H7 (cell line): ENCODE results near the gene PRPF18. TPM values are rescaled to one million over a fixed set of nuclear protein-coding genes. Genes with fewer than 3 reads are reported as not detected.

Experiments
- DNase-seq: peaks from one replicate; pipeline ENCODE4 v3.0.0; 2012
- H3K27me3 ChIP-seq: 2 replicates; pipeline ENCODE4 v1.6.0; 2011; ENCODE audit warnings: mild to moderate bottlenecking, low read length; ENCODE audit not compliant: control insufficient read depth, insufficient read depth
- H3K36me3 ChIP-seq: replicated peaks from 2 replicates; pipeline ENCODE4 v1.5.1; 2011; ENCODE audit warnings: low read length; ENCODE audit not compliant: control insufficient read depth, insufficient read depth
- H3K4me3 ChIP-seq: 2 replicates; pipeline ENCODE4 v1.5.1; 2011; ENCODE audit warnings: low read depth, mild to moderate bottlenecking, control low read depth, low read length, moderate library complexity; ENCODE audit not compliant: insufficient read depth
- total RNA-seq: library from RNA; depleted of rRNA; stranded (reverse); fragments of >200 nt; shearing (Covaris generic); gene quantifications from 2 replicates; pipeline ENCODE4 v1.2.3, GENCODE V29; 2014

The PRPF18 gene
- total RNA-seq, 1 experiment from 2014 or later = 13.6 TPM

DNA sequence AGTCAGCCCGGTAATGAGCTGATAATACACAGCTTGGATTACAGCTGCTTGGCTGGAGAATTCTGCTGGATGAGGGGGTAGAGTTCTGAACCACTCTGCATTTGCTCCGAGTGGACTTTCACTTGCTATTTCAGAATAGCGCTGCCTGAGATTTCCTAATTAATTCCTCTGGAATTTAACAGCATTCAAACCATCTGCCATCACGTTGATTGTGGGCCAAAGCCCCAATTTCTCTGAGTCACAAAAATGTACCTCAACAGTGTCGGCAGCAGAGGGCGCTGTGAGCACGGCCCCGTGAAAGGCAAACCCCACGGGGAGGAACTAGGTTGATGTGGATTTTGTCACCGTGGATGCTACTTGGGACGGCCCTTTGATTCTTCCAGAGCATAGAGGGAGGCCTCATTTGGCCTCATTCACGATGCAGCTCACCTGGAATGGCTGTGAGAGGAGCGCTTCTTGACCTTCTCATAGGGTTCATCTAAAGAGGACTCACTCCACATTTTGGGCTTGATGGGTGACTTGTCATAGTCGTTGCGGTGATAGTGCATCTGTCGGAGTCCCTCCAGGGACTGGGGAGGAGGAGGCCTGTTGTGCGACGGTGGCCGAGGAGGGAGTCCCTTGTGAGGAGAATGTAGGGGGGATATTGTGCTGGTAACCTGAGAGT, 73.3 kb downstream of the PRPF18 start:
- H3K27me3 ChIP-seq = no peaks in the 10 kb centered on the region
- peaks cover 1% of the 10 kb centered on the region; the same call in 1 of the 2 replicates for H3K36me3 ChIP-seq
- peak; percentile 89 for DNase-seq
- H3K4me3 ChIP-seq = no peak overlapping the region

DNA sequence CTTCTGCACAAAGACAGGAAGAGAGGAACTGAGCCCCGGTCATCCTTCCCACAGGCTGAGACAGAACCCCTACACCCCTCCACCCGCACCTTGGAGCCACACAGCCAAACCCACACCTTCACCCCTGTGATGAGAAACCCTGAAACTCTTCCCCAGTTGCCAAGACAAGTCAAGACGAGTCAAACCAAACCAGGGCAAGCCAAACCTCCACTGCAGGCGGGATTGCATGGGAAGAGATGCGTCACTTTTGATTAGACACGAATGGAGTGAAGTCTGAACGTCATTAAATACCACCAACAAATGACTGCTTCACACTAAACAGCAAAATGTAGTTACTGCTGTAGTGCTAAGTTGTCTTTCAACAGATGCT, 73.8 kb downstream of the PRPF18 start:
- no peak overlapping the region for H3K4me3 ChIP-seq
- no peaks in the 10 kb centered on the region; the same call in 1 of the 2 replicates for H3K36me3 ChIP-seq
- DNase-seq = no peak
- no peaks in the 10 kb centered on the region for H3K27me3 ChIP-seq

DNA sequence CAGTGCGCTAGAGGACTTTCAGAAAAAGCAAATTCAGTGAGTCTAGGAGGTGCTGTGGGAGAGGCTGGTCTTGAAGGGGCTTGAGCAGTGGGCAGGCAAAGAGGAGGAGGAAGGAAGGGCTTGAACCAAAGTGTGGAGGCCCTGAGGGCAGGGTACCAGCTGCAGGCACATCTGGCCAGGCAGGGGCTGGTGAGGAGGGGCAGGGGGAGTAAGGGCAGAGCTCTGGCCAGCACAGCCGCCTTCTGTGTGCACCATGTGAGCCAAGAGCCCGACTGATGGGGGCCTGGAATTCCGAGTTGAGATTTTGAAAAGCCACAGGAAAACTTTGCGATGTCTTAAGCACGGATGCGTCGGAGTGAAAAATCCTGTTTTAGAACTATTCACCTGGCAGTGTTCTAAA, 74.5 kb downstream of the PRPF18 start:
- Histone ChIP-seq H3K27me3 (no peaks in the 10 kb centered on the region), H3K36me3 (no peaks in the 10 kb centered on the region), H3K4me3 (no peak overlapping the region)
- DNase-seq = no peak

DNA sequence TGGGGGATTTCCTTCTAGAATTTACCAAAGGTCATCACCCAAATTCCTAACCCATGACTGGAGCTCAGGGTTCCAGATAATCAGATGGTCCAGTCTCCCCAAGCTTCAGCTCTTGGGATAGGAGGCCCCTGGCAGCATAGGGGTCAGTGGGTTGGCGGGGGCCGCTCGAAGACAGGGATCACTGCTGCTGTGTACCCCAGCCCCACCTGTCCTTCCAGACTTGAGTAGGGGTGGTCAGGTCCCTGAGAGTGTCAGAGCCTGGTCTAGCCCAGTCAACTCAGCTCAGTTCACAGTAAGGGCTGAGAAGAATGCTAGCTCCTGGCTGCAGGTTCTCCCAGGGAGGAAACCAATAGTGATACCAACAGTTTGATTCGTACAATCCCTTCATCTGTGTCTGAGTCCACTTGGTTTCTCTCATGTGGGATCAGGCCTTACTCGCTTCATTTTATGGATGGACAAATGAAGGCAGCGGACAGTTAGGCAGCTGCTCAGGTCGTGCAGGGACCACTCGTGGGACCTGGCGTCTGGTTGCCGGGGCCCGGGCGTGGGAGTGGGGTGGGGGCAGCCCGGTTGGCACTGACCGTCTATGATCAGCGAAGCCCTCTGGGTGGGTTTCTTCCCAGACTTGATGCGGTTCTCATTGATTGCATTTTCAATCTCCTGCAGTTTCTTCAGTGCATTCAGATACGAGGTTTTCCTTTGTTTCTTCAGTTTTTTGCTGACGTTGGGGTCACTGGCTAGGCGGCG, 78.9 kb downstream of the PRPF18 start:
- no peak for DNase-seq
- H3K36me3 ChIP-seq = no peaks in the 10 kb centered on the region; the same call in 1 of the 2 replicates
- H3K4me3 ChIP-seq = no peak overlapping the region
- no peaks in the 10 kb centered on the region for H3K27me3 ChIP-seq

DNA sequence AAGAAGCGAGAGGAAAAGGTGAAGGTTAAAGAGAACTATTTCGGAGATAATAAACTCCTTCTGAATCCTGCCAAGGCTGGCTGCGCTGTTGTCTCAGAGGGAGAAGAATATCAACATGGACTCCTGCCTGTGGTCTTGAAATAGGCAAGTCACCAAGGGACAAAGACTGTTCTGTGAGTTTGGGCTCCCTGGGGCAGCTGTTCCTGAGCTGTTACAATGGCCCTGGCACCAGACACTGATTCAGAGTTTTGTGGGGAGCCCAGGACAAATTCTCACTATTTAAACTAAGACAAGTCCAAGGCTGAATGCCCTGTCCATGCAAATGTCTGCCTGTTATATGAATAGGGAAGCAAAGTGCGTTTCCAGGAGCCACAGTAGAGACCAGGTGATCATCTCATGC, 81.4 kb downstream of the PRPF18 start:
- Histone ChIP-seq H3K4me3 (no peak overlapping the region), H3K36me3 (no peaks in the 10 kb centered on the region; the same call in 1 of the 2 replicates)
- DNase-seq = no peak

DNA sequence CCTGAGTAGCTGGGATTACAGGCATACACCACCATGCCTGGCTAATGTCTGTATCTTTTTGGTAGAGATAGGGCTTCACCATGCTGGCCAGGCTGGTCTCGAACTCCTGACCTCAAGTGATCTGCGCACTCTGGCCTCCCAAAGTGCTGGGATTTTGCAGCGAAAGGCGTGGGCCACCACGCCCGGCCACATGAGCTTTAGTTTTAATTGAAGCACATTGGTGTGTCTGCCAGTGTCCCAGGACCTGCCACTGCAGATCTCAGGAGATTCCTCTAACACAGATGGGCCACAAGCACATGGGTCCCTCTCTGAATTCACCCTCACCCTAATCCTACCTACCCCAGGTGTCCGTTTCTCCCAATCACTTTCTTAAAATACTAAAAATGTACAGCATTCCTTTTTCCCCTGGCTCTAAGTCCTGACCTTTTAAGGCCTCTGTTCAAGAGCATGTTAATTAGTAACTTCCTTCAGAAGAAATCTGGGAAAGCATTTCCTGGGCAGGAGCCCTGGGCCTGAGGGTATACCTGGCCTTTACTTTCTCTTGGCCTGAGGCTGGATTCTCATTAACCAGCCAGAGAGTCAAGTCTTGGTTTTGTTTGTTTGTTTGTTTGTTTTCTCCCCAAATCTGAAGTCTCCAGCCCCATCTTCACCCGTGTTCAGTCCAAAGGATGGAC, 82.6 kb downstream of the PRPF18 start:
- H3K27me3 ChIP-seq = no peaks in the 10 kb centered on the region
- no peak overlapping the region for H3K4me3 ChIP-seq
- no peak for DNase-seq
- H3K36me3 ChIP-seq = no peaks in the 10 kb centered on the region; the same call in 1 of the 2 replicates

More for the DNA sequence above, 81.4 kb downstream of the PRPF18 start:
- no peaks in the 10 kb centered on the region for H3K27me3 ChIP-seq

DNA sequence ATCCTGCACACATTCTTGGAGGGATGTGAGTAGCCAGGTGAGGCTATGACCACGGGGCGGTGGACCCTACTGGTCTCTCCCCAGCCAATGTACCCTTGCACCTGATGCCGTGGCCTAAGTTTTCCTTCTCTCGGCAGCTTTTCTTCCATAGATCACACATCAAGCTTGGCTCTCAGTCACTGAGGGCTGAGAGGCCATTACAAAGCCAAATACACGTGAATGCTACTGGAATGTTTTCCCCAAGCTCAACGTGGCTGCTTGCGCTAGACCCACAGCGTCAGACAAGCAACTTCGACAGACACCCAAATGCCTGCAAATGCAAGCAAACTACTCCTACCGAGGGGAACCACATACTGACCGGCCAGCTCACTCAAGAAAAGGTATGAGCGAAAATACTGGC, 83.1 kb downstream of the PRPF18 start:
- Histone ChIP-seq H3K4me3 (no peak overlapping the region), H3K27me3 (no peaks in the 10 kb centered on the region), H3K36me3 (no peaks in the 10 kb centered on the region; the same call in 1 of the 2 replicates)
- no peak for DNase-seq

DNA sequence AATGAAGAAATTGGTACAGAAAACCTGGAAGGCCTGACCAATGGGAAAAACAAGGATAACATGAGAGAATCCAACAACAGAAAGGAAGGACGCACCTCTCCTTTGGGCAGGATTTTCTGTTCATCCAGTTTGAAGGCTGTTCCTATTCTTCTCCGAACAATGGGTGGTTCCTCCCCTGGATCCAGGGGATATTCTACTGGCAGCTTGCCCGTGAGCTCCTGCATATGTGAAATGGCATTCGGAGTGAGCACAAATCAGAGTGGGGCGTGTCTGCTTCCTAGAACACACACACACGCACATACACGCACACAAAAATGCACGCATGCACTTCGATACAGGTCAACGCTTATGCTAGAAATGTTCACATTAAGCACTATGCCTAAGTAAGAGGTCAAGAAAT, 83.5 kb downstream of the PRPF18 start:
- DNase-seq = no peak
- no peaks in the 10 kb centered on the region; the same call in 1 of the 2 replicates for H3K36me3 ChIP-seq
- no peaks in the 10 kb centered on the region for H3K27me3 ChIP-seq
- no peak overlapping the region for H3K4me3 ChIP-seq

DNA sequence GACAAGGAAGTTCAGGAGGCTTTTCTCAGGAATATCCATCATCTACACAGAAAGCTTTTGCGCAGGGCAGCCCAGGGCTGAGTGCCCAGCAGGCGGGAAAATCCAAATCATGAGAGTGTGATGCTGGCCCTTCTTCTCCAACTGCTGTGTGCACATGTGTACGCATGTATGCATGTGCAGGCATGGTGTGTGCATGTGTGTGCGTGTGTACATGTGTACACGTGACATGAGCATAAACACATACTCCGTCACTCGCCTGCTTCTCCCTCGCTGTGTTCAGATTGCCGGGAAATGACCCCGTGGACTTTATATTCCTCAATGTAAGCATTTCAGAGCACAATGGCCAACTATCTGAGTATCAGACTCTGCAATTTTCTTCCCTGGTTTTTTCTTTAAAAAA, 85.1 kb downstream of the PRPF18 start:
- Histone ChIP-seq H3K27me3 (no peaks in the 10 kb centered on the region), H3K36me3 (no peaks in the 10 kb centered on the region; the same call in 1 of the 2 replicates), H3K4me3 (no peak overlapping the region)
- DNase-seq = no peak

DNA sequence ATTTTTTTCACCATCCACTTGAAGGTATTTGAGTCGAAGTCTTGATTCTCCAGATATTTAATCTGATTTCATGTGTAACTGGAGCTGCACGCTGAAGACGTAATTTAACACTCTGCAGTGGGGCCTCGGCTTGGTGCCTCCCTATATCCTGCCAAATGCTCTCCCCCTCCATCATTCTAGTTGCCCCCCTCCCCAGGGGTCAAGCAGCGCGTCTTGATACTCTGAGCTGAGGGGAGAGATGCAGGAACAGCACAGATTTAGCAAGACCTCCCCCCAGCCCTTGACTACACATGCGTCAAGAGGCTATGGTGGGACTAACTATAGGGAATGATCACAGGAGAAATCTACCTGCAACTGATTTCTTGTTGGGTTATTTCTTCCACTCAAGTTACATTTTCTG, 85.8 kb downstream of the PRPF18 start:
- Histone ChIP-seq H3K4me3 (no peak overlapping the region), H3K27me3 (no peaks in the 10 kb centered on the region), H3K36me3 (no peaks in the 10 kb centered on the region; the same call in 1 of the 2 replicates)
- DNase-seq = peak; percentile 70

DNA sequence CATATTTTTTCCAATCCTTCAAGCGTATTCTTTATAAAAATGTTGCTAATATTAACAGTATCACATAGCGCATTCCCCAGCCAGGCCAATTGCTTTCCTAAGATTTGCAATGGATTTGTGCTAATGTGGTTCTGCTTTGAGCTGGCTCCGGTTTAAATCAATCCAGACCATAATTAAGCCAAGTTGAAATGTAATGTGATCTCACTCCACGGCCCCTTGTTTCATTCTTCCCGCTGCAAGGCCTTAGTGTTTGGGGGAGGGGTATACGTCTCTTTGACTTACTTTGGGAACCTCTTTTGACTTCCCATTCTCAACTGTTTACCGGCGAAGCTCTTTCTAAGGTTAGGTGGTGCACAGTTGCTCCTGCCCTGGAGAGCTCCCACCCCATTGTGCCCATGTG, 86.4 kb downstream of the PRPF18 start:
- DNase-seq = peak; percentile 59
- Histone ChIP-seq H3K27me3 (no peaks in the 10 kb centered on the region), H3K36me3 (no peaks in the 10 kb centered on the region; the same call in 1 of the 2 replicates), H3K4me3 (no peak overlapping the region)

DNA sequence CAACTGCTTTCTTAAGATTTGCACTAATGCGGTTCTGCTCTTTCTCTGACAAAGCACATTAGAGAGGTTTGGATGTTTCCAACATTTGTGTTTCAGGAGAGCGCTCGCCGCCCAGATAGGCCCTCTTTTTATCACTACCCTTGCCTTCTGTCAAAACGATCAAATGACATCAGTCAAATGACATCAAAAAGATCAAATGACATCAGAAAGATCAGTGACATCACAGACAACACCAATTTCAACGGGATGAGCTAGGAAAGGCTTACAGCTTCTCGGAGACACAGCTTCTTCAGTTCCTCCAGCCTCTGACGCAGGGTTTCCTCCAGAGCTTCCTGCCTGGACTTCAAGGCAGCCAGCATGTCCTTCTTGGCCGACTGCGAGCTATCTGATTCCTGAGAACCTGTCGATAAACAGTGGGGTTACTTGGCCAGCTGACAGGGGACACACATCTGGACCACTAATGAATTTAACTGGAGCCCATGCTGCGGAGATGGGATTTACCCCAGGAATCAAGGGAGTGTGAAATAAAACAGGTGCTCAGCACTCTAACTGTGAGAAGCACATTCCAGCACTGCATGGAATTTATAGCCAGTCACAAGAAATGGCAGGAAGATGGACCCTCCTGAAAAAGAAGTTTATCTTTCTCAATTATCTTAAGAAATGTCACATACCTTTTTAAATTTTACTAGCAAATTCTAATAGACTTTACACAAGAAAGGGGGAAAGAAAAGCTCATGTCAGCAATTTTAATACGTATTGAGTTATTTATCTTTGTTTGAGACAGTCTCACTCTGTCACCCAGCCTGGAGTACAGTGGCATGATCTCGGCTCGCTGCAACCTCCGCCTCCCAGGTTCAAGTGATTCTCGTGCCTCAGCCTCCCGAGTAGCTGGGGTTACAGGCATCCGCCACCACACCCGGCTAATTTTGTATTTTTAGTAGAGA, 88.2 kb downstream of the PRPF18 start:
- H3K4me3 ChIP-seq = no peak overlapping the region
- H3K36me3 ChIP-seq = no peaks in the 10 kb centered on the region
- no peaks in the 10 kb centered on the region for H3K27me3 ChIP-seq
- no peak for DNase-seq

DNA sequence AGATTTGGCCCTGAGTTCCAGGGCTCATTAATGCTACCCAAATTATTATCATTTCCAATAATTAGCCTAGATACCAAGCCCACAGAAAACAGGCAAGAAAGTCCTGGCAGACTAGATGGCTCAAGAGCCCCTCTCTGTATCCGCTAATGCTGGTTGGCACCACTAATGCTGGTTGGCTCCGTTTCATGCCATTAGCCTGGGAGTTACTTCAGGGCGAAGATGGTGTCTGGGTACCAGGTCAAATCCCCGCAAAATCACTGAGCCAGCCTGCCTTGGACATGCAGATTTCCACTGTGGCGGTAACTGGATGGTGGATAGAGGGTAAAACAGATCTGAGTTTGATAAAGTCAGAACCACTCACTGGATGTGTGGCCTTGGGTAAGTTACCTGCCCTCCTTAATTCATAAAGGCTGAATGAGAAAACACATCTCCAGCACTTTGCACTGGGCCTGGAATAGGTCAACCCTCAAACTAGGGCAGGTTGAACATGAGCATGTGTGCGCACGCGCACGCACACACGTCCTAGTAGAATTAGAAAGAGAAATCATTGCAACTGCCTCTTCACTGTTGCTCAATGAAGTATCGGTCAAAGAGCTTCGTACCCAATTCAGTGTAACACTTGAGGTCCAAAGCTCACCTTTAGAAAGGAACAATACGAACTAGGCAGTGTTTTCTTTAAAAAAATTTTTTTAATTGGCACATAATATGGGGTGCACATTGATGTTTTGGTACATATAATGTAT, 91.5 kb downstream of the PRPF18 start:
- no peak for DNase-seq
- Histone ChIP-seq H3K36me3 (no peaks in the 10 kb centered on the region), H3K4me3 (no peak overlapping the region), H3K27me3 (no peaks in the 10 kb centered on the region)
